Cerebellar nuclear complex (tissue), 1 donor: ENCODE results near the gene GSAP.

Source experiments
- DNase-seq, 2 experiments: peaks; one replicate each; lab custom pipeline; 2025; lab: John Stamatoyannopoulos, UW

The GSAP gene

DNA sequence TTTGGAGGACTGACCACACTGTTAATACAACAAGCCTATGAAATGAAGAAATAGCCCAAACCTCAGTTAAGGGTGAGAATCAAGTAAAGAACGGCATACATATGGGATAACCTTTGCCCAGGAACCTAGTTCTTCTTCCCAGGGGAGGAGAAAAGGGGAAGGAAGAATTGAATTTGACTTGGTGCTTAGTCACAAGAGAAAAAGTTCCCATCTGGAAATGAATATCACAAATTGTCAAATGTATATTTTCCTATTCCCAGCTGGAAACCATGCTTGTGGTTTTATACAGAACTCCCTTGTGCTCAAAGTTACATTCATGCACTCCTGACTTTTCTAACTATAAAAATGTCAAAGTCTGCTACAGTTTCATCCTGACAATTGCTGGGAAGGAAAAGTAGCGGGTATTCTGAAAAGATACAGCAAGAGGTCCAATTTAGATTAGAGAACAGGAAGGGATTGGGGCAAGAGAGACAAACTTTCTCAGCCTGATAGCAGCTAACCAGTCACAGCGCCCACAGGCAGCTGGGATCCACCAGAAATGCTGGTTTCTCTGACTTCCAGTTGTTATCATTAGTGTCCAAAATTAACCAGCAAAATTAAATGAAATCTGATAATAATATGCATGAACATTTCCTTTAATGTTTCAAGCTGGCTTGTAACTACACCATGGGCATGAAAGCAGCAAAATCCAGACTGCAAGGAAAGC is 18.6 kb upstream of the GSAP start:
- no peak for DNase-seq

DNA sequence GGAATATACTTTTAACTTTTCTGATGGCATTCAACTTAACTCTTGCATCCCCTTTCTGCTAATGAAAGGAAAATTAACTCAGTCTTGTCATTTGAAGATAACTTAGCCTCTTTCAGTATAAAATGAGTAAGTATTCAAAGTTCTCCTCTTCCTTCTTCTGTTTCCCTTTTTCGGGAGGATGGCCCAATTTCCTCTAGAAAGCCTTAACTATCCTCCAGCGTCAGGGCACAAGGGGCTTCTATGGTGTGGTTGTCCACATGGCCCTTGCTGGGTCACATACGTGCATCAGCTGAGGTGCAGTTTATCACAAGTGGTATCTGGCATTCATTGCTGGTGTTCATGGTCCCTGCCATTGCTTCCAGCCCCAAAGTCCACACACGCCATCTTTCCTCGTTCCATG is 17.8 kb upstream of the GSAP start:
- no peak for DNase-seq

DNA sequence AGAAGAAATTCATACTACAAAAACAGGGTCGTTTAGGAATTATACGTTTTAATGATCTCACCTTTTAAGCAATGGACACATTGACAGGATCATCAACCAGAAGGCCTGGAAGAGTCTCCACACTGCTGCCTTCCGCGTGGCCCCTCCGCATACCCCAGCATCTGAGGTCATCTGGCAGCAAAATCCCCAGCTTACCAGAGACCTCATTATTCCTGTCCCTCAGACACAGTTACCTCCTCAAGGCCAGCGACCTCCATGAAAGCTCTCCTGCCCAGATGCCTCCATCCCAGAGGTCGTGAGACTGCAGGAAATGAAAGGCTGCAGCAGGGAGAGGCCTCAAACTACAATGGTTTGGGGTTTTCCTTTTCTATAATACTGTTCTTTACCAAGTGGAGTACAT is 14.8 kb upstream of the GSAP start:
- DNase-seq = no peak

DNA sequence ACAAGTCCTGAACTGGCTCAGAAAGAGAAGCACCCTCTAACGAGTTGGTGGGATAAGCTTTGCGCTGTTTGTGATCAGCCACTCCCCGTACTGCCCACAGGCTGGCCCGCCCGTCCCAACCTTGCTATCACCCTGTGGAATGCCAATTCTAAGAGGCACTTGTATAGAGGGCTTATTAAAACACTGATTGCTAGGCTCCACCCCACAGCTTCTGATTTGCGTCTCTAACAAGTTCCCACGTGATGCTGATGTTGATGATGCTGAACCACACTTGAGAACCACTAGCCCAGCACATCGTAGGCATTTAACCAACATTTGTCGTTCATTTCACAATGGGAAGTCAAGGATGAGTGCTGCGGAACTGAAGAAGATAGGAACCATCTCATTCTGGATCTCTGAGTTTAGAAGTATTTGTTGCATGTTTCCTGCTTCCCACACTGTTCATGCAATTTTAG is 12.7 kb upstream of the GSAP start:
- no peak for DNase-seq

DNA sequence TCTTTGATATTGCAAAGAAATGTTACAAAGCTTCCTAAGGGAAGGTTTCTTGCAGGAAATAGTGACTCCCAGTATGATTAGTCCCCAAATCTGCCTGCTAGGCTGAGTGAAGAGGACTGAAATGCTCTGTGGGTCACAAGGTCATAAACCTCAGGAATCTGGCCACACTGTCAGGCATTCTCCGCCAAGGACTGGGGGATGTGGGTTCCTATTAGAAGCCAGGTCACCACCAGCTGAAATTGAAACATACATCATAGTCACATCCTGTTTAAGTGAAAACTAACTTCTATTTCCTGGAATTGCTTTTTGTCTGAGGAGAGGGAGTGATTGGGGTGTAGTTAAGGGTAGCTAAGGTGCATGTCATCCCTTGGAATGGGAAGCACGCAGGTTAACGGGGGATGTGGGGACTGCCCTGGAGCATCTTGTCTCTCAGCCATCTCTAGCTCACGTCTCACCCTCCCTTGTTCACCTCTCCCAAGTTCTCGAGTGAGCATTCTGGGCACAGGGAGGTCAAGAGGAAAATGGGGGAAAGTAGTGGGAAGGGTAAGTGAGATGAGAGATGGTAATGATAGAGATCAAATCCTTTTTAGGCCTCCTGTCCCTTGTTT is 12.0 kb upstream of the GSAP start:
- DNase-seq = no peak

DNA sequence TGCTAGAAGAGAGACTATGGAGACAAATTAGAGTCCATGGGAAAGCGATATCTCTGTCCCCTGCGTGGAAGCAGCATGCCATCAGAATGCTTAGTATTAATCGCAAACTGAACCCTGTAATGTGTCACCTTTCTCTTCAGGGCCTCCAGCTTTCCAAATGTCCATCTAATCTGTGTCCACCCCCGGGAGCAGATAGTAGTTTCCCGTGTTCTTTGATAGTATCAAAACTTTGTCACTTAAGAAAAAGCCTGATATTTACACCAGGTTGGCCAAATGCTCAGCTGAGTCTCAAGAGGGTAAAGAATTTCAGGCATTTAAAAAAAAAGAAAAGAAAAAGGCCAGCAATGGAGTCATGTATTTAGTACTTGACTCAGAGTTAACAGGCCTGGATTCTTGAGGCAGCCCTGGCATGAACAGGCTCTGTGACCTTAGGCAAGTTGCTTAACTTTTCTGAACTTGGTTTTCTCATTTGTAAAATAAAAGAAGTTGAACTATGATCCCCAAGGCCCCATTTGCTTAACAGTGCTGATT is 10.4 kb upstream of the GSAP start:
- DNase-seq = no peak

DNA sequence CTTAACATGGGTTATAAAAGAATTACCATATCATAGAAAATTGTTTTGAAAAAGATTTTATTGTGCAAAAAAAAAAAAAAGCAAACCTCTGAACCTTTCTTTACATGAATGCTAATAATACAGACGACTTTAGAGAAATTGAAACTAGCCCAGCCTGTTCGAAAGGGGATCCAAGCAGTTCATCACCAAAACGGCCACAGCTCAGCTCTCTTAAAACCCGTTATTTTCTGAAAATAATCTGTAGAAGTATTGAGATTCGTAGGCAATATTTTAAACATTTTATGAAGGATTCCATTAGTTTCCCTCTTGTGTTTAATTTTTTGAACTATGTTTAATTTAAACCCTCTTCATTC is 9.9 kb upstream of the GSAP start:
- DNase-seq = no peak

DNA sequence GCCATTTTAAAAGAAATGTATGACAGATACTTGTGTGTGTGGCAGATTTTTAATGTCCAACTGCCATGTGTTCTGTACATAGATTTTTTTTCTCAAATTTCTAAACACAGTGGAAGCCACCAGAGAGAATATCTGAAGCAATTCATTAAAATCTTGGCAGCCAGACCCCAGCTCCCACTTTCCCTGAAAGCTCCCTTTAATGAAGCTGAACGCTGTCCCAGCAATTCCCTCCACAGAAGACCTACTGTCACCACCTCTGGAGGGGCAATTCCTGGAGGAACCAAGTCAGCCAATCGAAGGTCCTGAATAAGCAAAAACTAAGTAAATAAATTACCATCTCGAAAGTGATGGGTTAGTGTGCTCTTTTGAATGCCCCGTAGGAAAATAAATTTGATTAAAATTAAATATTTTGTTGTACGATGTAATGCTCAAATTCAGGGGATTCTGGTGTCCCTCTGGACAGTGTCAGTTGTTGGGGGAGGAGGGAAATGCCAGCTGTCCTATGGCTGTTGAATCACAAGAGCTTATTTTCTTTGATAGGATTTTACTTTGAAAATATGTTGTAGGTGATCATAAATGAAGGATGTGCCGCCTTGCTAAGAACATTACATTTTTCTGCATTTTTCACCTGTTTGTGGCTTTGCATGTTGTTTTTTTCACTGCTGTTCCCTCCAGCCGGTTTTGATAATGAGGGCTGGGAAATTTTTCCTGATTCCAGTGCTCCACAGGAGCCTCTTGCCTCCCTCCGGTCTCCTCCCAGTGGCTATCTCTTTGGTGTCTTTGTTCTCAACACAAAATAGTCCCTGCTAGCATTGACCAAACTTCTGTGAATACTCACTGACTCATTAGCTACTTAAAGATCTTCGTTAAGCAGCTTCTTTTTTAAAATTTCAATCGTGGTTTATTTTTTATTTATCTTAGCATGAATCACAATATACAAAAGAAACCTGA is 9.2 kb upstream of the GSAP start:
- DNase-seq = no peak

DNA sequence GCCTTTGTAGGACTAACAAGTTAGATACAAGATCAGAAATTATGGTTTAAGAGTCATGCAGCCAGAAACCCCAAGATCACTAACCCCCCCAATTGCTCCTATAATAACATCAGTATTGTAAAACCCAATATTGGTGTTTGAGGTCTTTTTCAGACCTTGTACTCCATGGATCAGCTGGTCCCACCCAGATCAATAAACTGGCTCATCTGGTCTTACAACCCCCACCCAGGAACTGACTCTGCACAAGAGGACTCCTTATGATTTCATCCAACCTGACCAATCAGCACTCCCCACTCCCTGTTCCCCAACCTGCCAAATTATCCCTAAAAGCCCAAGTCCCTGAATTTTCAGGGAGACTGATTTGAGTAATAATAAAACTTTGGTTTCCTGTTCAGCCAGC is 6.4 kb upstream of the GSAP start:
- DNase-seq = no peak

DNA sequence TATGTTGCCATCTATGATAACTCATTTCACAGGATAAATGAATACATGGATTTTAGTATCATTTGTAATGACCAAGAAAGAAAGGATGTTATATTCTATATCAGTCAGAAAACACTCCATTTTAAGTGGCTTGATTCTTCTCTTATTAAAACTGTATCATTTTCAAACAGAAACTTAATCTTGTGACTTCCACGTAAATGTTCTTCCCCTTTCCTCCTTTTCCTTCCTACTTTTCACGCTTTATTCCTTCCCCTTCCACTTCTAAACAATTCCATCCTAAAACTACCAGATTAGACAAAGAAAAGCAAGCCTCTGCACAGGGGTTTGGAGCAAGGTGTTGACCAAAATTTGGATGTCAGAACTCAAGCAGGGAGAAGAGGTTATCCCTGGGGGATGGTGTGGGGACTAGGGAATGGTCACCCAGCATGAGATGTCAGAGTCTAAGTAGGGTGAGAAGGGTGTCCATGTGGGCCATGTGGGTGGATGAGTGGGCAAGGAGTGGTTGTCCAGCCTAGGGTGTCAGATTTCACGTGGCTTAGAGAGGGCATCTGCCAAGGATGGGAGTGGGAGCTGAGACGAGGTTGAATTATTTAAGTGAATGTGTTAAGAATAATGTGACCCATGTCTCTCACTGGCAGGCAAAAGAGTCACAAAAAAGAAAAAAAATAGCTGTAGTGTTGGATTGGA is 5.0 kb upstream of the GSAP start:
- no peak for DNase-seq

DNA sequence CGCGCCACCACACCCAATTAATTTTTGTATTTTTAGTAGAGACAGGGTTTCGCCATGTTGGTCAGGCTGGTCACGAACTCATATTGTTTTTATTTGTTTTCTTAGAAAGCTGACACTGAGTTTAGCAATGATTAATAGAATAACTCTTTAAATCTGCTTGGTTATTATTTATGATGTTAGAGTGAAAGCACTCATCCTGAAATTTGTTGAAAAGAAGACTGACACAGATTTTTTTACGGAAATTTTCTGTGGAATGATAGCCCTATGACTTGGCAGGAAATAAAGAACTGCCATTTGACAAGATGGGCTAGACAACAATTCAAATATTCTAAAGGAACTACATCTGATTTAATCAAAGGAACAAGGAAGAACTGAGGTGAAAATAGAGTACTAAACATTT is 4.3 kb upstream of the GSAP start:
- DNase-seq = no peak

DNA sequence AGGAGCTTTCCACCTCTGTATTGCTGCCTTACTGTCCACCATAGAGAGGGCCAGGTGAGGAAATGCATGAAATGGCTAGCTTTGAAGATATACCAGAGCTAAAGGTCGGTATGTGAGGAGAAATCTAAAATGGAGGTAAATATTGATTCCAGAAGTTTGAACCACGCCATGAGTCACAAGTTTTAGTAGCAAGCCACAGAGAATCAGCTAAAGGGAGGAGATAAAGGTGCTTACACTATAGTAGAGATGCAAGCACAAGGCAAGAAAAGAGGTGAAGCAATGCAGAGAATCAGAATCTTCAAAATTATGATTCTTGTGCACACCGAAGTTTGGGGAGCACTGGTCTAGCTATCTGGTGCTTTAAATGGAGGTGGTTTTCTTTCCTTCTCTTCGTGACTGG is 3.0 kb upstream of the GSAP start:
- no peak for DNase-seq

DNA sequence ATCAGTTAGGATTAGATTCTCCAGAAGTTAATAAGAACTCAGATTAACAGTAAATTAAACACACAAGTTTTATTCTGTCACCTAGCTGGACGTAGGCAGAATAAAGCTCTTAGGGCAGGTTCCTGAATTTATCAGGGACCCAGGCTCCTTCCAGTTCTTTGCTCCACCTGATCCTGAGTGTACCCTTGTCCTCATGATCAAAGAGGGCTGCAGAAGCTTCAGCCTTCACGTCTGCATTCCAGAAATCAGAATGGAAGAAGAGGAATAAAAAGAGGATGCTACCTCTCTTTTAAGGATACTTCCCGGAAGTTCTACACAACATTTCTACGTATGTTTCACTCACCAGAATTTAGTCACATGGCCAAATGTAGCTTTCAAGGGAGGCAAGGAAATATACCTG is 1.7 kb upstream of the GSAP start:
- DNase-seq = no peak

DNA sequence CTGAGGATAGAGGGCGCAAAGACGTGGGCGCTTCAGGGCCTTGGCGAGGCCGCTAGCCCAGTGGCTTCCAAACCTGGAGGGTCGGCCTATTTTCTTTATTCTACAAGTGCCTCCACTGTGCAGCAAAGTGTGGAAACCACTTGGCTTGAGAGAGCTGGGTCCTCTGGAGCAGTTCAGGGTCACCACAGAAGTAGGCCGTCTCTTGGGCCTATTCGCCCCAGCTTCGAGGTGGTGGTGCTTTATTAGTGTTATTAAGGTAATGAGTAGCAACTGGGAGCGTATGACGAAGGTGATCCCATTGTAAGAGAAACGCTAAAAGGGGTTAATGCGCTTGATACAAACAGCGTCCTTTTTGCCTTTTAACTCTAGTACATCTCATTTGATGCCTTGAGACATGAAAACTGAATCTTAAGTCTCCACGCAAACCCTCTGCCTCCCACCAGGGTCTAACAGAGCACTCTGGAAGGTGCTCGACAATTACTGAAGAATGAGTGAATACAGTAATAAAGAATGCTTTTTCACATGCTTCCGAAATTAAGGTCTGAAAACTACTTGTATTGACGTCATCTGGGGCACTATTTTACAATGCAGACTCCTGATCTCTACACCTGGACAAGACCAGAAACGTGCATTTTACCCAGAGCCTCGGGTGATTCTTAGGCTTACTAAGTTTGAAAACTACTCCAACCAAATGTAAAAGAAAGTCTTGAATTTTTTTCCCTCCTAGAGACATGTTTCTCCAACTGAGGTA is 647 bp upstream of the GSAP start:
- no peak for DNase-seq

DNA sequence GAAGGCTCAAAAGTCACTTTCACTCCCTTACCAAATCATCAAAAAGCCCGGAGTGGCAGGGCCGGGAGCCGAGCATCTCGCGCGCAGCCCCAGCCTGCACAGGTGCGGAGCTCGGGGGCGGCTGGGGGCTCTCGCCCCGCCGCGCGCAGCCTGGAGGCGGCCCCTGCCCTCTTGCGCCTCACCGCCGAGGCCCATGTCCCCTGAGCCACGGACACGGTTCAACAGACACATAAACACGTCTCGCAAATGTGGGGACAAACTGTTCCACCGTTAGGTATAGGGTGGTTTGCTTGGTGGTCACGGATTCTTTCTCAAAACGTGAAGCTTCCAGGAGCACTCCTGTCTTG is 700 bp downstream of the GSAP start:
- DNase-seq = no peak

DNA sequence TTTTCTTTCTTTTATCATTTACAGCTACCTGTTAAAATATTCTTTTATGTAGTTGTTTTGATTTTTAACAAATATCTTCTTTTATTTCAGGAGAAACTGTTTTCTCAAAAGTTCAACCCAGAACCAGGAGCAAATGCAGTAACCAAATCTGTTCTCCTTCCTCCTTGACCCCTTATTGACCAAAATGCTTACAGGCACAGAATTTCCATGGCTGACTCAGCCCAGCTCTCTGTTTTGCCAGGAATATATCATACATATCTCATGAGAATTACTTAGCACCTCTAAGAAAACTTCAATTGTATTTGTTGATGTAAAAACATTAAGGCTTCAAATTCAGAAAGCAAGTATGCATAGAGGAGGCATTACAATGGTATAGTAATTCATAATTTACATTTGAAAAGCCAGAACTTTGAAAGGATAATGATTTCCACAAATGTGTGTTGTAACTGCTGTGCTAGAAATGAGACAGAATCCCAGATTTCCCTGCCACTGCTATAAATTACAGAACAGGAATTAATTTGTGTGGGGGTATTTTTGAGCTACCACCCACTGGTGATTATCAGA is 2.2 kb downstream of the GSAP start:
- no peak for DNase-seq

DNA sequence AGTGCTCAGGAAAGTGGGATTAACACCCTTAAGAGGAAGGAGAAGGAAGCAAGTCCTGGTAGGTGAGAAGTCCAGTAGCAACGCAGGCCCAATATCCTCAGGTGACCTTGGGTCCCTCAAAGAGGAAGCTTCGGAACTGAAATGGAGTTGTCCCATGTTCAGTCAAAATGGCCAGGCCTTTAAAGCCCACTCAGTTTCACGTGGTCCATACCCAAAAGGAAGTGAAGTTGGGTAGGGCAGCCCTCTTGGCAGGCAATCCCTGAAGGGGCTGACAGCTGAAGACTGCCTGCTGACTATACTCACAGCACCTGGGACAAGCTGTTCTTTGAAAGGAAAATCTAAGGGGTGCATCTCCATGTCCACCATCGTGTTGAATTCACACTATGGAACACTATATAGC is 3.0 kb downstream of the GSAP start:
- no peak for DNase-seq

DNA sequence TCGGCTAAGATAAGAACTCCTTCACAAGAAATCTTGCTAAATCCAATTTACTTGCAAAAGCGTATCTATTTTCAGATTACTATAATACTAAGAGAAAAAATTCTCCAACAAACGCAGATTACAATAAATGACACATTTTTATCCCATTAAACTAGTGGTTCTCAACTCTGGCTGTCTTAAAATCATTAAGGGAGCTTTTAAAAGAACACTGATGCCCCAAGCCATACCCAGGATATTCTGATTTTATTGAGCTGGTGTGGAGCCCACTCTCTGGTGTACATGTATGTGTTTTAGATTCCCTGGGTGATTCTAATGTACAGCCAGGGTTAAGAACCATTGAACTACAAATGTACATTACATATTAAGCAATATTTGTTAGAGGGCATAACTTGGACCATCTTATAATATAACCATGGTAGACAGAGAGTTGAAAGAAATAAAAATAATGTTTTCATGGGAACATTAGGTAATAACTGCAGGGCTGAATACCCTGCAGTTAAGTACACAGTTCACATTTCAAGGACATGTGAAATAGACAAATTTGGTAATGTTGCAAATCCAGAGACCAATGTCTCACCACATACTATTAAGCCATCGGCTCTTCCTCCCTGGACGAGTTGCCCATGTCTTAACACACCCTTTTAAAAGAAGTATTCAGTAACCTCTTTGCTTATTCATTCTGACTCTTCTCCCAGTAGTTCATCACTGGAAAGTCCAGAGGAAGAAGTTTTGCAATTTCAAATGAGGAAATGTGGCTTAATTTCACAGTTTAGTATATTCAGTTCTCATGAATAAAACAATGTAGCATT is 6.2 kb downstream of the GSAP start:
- no peak for DNase-seq

DNA sequence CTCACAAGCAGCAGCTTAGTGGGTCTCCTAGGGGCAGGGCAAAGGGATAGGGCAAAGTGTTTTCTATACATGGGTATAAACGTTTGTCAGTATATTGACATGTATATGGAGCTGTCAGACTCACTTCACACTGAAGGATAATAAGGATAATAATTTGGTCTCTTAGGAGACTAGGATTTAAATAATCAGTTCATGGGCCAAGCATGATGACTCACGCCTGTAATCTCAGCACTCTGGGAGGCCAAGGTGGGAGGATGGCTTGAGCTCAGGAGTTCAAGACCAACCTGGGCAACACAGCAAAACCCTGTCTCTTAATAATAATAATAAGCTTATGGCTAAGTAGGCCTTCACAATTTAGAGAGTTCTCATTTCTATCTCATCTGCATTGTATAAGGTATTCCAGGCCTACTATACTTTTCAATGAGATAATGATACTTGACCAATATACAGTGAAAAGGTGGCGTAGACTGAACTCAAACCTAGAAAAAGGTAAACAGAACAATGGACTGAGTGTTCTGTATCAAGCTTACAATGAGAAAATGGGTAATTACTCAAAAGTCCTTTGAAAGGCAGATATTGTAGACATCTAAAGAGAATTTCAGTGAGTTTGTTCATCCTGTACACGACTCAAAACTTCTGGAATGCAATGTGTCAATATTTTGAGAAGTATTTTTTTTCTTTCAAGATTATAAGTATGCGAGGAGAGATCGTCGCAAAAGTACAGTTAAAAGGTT is 7.0 kb downstream of the GSAP start:
- no peak for DNase-seq

DNA sequence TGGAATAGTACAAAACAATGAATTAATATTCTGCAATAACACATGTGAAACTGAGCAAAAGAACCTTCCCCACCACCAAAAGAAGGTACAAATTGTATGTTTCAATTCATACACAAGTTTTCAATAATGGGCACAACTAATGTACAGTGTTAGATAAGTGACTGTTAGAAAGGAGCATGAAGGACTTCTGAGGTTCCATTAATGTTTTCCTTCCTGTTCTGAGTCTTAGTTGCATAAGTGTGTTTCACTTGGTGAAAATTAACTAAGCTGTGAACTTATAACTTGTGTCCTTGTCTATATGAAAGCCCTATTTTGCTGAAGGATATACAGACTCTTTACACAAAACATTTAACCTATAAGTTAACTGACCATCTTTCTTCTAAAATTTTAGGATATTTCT is 8.2 kb downstream of the GSAP start:
- DNase-seq = no peak
